ENCODE results near the gene GATC. TPM values are rescaled to one million over a fixed set of nuclear protein-coding genes. Genes with fewer than 3 reads are reported as not detected.
A peak's percentile ranks its signal among the peaks of the same experiment; 100 is the strongest.

The GATC gene
- total and polyA plus RNA-seq, 10 of the 15 experiments (the other 5 are each of a cell fraction or from before 2014, with no cell fraction given), result 5.1 to 40.3 (median 22.9) TPM

DNA sequence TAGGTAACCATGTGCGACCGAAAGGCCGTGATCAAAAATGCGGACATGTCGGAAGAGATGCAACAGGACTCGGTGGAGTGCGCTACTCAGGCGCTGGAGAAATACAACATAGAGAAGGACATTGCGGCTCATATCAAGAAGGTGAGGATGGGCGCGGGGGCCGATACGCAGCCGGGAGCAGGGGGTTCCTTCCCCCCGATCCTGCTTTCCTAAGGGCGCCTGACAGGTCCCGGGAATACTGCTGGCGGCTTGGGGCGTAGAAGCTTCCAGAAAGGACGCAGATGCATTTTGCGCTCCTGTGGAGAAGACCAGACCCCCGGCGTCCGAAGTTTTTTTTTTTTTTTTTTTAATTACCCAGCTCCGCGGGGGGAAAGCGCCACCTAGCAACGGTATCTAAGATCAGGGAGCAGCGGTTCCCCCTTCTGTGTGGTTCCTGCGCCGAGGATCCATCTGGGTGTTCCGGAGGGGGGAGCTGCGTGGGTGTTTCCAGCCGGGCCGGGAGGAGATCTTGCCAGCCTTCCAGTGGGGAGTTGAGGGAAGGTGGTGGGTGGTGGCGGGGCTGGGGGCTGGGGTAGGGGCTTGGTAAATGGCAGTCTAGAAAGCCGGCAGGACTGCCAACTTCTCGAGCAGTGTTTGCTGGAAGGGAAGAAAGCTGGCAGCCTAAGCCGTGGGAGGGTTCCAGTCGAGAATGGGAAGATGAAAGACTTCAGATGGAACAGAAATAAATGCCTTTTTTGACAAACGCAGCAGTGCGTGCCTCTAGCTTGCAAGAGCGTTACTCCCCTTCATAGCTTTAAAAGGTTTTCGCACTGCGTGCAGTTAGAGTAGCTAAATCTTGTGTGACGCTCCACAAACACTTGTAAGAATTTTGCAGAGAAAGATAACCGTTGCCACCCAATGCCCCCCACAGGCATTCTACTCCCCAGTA, 50.4 kb downstream of the GATC start (continued):
- TF ChIP-seq, protein P1, sequence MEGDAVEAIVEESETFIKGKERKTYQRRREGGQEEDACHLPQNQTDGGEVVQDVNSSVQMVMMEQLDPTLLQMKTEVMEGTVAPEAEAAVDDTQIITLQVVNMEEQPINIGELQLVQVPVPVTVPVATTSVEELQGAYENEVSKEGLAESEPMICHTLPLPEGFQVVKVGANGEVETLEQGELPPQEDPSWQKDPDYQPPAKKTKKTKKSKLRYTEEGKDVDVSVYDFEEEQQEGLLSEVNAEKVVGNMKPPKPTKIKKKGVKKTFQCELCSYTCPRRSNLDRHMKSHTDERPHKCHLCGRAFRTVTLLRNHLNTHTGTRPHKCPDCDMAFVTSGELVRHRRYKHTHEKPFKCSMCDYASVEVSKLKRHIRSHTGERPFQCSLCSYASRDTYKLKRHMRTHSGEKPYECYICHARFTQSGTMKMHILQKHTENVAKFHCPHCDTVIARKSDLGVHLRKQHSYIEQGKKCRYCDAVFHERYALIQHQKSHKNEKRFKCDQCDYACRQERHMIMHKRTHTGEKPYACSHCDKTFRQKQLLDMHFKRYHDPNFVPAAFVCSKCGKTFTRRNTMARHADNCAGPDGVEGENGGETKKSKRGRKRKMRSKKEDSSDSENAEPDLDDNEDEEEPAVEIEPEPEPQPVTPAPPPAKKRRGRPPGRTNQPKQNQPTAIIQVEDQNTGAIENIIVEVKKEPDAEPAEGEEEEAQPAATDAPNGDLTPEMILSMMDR (IDR thresholded peaks at IDR 0.05 in 2 of 3, conservative IDR thresholded peaks at IDR 0.05 in 1 of 3; ENCODE audit: control insufficient read depth in 2 of 3, extremely low read depth in 1 of 3, insufficient read depth in 1 of 3, low read depth in 3 of 3, low read length in 3 of 3), result peak in 2 of 3 experiments; percentile 16 to 32; a peak in 2 of 6 replicates
- TF ChIP-seq RAD21 (IDR thresholded peaks at IDR 0.05; ENCODE audit: insufficient read depth, low read depth, low read length), result peak; percentile 47
- TF ChIP-seq SIN3A (IDR thresholded peaks at IDR 0.05; ENCODE audit: low read depth, low read length), result no peak
- TF ChIP-seq, protein P2, sequence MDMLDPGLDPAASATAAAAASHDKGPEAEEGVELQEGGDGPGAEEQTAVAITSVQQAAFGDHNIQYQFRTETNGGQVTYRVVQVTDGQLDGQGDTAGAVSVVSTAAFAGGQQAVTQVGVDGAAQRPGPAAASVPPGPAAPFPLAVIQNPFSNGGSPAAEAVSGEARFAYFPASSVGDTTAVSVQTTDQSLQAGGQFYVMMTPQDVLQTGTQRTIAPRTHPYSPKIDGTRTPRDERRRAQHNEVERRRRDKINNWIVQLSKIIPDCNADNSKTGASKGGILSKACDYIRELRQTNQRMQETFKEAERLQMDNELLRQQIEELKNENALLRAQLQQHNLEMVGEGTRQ (IDR thresholded peaks at IDR 0.05; ENCODE audit: borderline replicate concordance, low read depth, low read length), result no peak
- TF ChIP-seq EP300 (IDR thresholded peaks at IDR 0.05; ENCODE audit: borderline replicate concordance in 1 of 2, control insufficient read depth in 1 of 2, low read depth in 2 of 2, low read length in 2 of 2), result no peak
- TF ChIP-seq IKZF1 (conservative IDR thresholded peaks at IDR 0.05), result peak; percentile 27; the same call in 1 of the 2 replicates

All from GM12878 (cell line).